NCI-H446 (cell line): ENCODE data around the gene DNM1.
"Not testable (repeated sequence)": the region's sequence is repeated elsewhere in the genome, so short reads cannot be mapped to it uniquely, and the experiment has no call there.

Experiments
- DNase-seq, 2 experiments: peaks; one replicate each; lab custom pipeline; 2025; lab: John Stamatoyannopoulos, UW

The DNM1 gene

DNA sequence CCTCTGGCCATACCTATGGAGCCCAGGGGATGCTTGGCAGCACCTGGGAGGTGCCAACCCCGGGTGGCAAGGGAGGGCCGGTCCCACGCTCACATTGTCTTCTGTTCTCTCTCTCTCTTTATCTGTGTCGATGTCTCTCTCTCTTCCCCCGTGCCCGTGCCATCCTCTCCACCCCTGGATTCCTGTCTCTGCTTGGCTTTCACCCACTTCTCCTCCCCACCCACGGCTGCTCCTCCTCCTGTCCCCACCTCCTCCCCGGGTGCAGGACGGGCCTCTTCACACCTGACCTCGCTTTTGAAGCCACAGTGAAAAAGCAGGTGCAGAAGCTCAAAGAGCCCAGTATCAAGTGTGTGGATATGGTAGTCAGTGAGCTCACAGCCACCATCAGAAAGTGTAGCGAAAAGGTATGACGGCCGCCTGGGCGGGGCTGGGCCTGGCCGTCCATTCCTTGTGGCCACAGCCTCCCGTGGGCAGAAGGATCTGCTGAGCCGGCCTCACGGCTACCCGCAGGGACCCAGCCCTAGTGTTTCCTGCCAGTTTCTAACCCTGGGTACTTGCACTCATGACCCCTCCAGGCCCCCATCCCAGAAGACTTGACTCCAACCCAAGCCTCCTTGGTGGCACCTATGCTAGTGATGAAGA lies 22.7 kb downstream of the DNM1 start:
- DNase-seq: no peak

- DNase-seq: no peak
Measured at GRCh38 chr9:128226412-128226801, 23.2 kb downstream of the DNM1 start.

DNA sequence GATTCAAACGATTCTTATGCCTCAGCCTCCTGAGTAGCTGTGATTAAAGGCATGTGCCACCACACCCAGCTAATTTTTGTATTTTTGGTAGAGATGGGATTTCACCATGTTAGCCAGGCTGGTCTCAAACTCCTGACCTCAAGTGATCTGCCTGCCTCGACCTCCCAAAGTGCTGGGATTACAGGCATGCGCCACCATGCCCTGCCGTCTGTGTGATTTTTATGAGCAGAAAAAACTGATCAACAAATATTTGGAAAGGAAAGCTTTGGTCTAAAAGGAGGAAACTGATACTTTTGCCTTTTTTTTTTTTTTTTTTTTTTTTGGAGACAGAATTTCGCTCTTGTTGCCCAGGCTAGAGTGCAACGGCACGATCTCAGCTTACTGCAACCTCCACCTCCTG lies 27.7 kb downstream of the DNM1 start:
- DNase-seq: not testable (repeated sequence)

GRCh38 chr9:128231638-128232527 lies 28.7 kb downstream of the DNM1 start:
- no peak for DNase-seq

DNA sequence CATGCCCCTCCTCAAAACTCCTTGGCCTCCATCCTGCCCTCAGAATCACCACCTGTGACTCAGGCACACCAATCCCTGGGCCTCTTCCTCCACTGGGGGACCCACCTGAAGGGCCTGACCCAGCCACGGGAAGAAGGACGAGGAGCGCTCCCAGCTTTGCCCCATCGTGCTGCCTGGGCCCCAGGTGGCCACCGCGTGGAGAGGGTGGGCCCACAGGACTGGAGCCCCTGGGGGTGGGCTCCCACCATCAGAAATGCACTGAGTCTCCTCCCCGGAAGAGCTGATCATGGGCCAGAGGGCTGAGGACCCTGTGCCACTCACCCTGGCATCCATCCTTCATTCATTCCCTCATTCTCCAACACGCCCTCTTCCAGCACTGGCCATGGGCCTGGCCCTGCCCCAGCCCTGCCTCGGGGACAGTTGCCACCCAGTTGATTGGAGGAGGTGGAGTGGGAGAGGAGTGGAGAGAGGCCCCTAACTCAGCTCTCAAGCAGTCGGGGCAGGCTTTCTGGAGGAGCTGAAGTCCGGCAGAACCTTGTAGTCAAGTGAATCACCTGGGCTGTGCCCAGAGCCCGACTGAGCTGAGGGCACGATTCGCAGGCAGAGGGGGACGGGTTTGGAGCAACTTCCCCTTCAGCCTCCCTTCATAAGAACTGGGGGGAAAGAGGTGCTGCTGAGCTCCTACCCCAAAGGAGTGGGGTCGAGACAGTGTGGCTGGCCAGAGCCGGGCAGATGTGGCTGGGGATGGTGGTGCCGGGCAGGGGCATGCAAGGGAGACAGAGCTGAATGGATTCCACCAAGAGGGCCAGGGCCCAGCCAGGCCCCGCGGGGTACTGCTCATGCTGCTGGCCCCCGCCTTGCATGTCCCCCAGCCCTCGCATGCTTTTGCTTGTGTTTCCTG lies 29.6 kb downstream of the DNM1 start:
- no peak for DNase-seq

GRCh38 chr9:128233817-128234406 lies 30.7 kb downstream of the DNM1 start:
- DNase-seq: no peak

GRCh38 chr9:128242124-128242523 lies 38.9 kb downstream of the DNM1 start:
- DNase-seq: no peak

DNA sequence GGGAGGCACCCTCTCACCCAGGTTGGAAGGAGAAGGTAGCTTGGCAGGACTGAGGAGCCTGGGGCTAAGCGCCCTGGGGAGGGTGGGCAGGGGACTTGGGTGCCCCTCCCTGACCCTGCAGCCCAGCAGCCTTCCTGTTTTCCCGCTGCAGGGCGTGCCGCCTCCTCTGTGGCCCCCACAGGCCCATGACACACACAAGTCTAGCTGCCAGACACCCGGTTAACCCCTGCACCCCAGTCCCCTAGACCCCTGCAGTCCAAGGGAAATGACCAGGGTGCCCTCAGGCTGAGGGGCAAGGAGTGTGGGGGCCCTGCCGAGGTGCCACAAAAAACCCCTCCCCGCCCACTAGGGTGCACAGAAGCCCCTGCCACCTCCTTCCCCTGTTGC lies 39.6 kb downstream of the DNM1 start:
- no peak for DNase-seq

DNA sequence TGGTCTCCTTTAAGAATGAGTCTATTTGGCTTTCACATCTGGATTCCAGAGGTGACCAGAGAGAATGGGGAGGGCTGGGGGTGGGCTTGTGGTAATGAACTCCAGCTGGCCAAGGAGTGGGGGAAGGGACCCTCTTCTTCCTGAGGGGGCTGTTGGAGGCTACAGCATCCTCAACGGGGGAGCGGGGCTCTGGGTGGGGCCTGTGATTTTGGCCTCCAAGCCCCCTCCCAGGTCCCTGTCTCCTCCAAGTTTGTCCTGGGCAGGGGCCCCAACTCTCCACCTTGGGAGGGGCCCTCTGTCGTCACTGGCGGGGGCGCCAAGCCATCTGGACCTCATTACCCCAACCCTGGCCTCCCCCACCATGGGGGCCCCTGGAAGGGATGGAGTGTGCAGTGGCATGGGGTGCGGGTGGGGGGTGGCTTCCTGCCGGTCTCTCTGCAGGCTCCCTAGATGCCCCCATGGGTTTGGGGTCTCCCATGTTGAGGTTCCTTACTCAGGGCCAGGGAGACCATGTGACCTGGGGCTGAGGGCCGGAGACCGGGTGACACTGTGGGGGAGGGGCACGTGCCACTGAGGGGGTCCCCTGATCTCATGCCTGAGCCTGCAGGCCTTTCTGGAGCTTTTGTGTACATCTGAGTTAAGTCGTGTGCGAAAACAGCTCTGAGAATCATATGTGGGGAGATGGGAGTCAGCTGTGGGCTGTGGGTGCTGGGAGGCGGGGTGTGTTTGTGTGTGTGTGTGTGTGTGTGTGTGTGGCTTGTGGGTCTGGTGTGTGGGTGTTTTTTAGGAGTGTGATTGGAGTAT lies 40.2 kb downstream of the DNM1 start:
- DNase-seq: no peak

DNA sequence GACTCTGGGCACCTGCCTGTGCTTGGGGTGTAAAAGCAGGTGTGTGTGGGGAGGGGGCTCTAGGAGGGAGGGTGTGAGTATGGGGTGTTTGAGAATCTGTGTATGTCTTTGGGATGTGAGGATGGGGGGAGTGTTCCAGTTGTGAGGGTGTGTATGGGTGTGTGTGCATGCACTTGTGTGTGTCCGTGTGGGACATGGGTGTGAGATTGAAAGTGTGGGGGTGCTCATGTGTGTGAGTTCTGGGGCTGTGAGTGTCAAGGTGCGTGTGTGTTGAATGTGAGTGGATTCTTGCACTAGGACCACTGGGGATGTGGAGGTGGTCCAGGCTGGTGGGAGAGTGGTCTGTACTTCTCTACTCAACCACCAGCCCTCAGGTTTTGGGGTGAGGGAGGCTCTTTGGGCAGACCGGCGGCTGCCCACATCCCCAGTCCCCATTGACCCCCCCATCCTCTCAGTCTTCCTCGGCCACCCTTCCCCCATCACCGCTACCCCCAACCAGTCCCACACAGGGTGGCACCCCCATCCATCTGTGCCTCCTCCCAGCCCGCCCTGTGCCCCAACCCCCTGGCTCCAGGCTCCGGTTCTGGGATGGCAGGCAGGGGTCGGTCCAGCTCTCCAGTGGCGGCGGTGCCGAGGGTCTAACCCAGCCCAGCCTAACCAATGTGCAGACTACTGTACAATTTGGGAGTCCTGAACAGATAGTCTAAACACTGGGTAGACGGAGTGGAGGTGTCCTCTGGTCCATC lies 41.1 kb downstream of the DNM1 start:
- DNase-seq: no peak

- no peak for DNase-seq
Measured at GRCh38 chr9:128244837-128245231, 41.7 kb downstream of the DNM1 start.

DNA sequence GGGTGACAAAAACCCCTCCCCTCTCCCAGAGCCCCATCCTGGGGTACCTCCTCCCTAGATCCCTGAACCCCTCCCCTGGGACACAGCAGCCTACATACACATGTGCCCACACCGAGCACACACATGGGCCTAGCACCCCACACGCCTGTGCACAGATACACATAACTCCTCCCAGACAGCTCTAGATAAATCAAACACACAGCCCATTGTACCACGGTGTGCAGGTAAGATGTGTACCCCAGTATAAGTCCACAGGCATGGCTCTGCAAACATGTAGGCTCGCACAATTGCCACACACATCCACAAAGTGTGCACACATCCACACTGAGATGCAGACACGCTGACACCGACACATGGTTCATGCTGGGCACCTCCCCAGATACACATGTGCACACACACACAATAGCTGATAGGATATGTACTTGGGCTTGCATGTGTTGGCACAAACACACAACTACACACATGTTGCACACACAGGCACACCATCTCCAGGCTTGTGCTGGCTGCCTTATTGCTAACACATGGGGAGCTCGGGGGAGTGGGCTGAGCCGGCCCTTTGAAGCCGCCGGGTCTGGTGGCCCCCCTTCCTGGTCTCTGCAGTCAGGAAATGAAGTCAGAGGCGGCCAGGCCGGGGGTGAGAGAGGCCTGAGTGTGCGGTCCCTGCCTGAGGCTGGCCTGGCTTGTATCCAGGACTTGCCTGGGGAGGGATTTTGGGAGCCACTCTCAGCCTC lies 42.4 kb downstream of the DNM1 start:
- DNase-seq: no peak

DNA sequence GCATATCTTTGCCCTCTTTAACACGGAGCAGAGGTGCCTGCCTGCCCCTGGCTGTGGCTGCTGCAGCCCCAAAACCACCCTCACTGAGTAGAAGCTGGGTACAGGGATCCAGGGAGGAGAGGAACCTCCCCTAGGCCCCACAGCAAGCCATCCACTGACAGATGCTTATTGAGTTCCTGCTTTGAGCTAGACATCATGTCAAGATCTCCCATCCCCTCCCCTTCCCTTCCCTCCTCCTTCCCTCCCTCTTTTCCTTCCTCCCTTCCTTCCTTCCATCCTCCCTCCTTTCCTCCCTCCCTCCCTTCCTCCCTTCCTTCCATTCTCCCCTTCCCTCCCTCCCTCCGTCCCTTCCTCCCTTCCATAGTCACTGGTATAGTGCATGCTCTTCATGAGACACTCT lies 43.3 kb downstream of the DNM1 start:
- no peak for DNase-seq

- no peak for DNase-seq
Measured at GRCh38 chr9:128247226-128247803, 44.1 kb downstream of the DNM1 start.

GRCh38 chr9:128249558-128249907 lies 46.4 kb downstream of the DNM1 start:
- no peak for DNase-seq

- DNase-seq: no peak
Measured at GRCh38 chr9:128249908-128250838, 47.0 kb downstream of the DNM1 start.

DNA sequence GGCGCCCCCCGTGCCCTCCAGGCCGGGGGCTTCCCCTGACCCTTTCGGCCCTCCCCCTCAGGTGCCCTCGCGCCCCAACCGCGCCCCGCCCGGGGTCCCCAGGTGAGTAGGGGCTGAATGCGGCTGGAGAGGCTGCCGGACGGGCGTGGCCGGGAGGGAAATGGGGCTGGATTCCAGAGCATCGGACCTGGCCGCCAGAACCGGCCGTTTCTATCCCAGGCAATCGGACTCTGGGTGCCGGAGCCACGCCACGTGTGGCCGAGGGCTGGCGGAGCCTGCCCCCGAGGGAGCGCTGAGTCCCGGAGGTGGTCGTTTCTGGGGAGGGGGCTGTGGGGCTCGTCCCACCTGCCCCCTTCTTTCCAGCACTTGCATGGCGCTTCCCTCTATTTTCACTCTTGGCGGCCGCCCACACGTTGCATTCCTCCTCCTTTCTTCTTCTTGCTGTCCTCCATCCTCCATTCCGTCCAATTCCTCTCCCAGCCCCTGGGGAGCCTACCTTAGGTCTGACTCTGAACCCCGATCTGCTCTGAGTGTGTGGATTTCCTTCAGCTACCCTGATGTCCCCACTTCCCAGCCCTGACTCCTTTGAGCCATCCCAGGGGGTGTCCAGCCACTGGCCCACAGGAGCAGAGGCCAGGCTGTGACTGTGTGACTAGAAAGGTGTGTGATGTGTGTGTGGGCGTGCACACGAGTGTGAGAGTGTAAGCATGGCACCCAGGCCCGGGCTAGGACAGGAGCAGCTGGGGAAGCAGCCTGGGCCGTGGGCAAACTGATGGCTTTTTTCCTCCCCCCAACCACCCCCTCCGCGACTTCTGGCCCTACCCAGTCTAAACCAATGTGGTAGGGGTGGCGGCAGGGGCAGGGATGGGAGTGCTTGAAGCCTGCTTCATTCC lies 47.9 kb downstream of the DNM1 start:
- DNase-seq: no peak

DNA sequence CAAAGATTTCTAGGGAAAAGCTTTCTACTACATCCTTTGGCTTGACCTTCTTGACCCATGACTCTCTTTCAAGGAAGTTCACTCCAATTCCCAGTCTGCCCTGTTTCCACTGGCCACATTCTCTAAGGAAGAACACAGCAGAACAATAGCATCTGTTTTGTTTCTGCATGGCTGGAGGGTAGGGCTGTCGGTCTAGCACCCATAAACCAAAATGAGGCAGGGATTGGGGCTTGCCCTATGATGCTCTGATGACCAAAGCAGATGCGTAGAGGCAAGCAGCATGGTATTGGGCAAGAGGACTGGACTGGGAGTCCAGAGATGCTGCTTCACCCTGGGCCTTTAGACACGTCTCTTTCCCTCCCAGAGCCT lies 48.5 kb downstream of the DNM1 start:
- no peak for DNase-seq
